Inflammatory macrophage (primary cell): Measurements from ENCODE around the gene CCL21.

Source experiments
- DNase-seq, 2 donors: peaks; one replicate each; pipeline ENCODE4 v3.0.0-alpha.2; 2020 to 2022

The CCL21 gene

GRCh38 chr9:34707130-34707529 is 2.8 kb downstream of the CCL21 start:
- DNase-seq, result no peak

GRCh38 chr9:34701769-34702736 is 7.9 kb downstream of the CCL21 start:
- DNase-seq, result peak; percentile 76 to 77

- peak; percentile 47 to 61 for DNase-seq
Measured at GRCh38 chr9:34701023-34701768, 8.7 kb downstream of the CCL21 start.

- DNase-seq, result no peak
Measured at GRCh38 chr9:34694811-34695210, 15.1 kb downstream of the CCL21 start.

GRCh38 chr9:34693560-34693959 is 16.4 kb downstream of the CCL21 start:
- DNase-seq, result no peak

GRCh38 chr9:34691936-34692315 is 18.0 kb downstream of the CCL21 start:
- DNase-seq, result no peak

GRCh38 chr9:34690983-34691935 is 18.7 kb downstream of the CCL21 start, which contains the start of gene CCL19:
Gene CCL19, minus strand, starts transcription at chr9:34691276. Its CDS starts 137 bp downstream, at chr9:34691139.
- peak in 1 of 2 donors; percentile 7 for DNase-seq

GRCh38 chr9:34689512-34689911 is 20.4 kb downstream of the CCL21 start:
- DNase-seq, result no peak

- DNase-seq, result no peak
Measured at GRCh38 chr9:34689116-34689470, 20.8 kb downstream of the CCL21 start.

- no peak for DNase-seq
Measured at GRCh38 chr9:34688329-34689115, 21.4 kb downstream of the CCL21 start.

- DNase-seq, result peak; percentile 39 to 60
Measured at GRCh38 chr9:34687276-34688030, 22.5 kb downstream of the CCL21 start.

- DNase-seq, result peak; percentile 25 to 30
Measured at GRCh38 chr9:34686732-34687131, 23.2 kb downstream of the CCL21 start.

GRCh38 chr9:34686231-34686630 is 23.7 kb downstream of the CCL21 start:
- no peak for DNase-seq

- no peak for DNase-seq
Measured at GRCh38 chr9:34685591-34685990, 24.3 kb downstream of the CCL21 start.

- DNase-seq, result no peak
Measured at GRCh38 chr9:34684816-34685215, 25.1 kb downstream of the CCL21 start.

GRCh38 chr9:34684145-34684544 is 25.8 kb downstream of the CCL21 start:
- no peak for DNase-seq

- no peak for DNase-seq
Measured at GRCh38 chr9:34675869-34676268, 34.1 kb downstream of the CCL21 start.

- DNase-seq, result peak; percentile 70 to 82
Measured at GRCh38 chr9:34675048-34675714, 34.8 kb downstream of the CCL21 start.

- no peak for DNase-seq
Measured at GRCh38 chr9:34674440-34674839, 35.5 kb downstream of the CCL21 start.

- no peak for DNase-seq
Measured at GRCh38 chr9:34671307-34671706, 38.6 kb downstream of the CCL21 start.
